NCI-H1436 treated with DMSO at 0.1 percent for 48 hours (cell line): ENCODE measurements around the gene SPDL1.
"Not testable (repeated sequence)": the region's sequence is repeated elsewhere in the genome, so short reads cannot be mapped to it uniquely, and the experiment has no call there.

Experiments
- DNase-seq: peaks from one replicate; lab custom pipeline; 2025; lab: John Stamatoyannopoulos, UW

The SPDL1 gene

DNA sequence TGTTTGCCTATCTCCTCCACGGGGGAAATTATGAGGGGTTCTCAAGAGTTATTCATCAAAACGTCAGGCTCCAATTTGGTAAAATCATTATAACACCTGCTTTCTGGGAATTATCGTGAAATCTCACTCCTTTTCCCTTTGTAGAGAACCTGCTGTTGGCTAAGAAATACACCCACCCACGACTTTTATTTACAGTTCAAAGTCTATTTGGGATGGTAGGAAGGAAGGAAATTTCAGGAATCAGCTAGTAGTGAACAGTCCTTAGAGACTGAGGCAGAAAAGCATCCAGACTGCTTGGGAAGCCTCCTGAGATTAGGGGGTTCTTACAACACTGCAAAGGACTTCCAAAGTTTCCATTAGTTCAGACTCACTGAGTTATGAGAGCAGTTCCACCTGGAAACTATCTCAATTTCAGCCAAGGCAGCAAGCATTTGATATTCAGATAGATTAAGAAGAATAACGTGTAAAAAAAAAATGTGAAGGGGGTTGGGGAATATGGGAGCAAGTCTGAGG lies 9.4 kb upstream of the SPDL1 start:
- no peak for DNase-seq

DNA sequence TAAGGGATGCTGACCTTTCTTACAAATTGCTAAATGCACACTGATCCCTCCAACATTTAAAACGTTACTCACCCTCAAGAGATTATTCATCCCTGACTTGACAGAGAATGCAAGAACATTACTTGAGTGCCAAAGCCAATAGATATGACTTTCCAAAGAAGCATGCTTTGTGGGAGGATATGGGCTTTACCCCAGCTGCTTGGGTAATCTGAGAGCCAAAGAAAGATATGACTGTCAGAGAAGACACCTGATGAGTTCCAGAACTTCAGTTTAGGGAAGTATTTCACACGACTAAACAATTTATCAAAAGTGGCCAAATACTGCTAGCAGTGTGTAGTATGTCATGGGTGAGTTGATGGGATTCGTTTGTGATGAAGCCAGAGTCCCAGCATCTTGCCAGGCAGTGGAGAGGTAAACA lies 7.4 kb upstream of the SPDL1 start:
- no peak for DNase-seq

DNA sequence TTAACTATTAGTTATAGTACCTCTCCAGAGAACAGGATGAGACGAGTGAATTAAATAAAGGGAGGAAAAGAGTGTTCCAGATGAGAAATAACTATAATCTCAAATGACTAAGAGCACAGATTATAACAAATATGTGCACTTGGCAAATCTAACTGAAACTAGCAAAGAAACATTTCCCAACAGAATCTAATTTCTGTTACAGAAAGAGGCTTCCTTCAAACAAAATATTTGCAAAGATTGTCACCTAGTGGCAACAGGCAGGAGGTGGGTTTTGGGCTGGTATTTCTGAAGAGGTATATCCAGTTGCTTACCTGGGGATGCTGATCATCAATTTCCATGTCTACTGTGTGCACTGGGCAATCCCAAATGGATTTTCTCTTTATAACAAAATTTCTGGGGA lies 5.6 kb upstream of the SPDL1 start:
- DNase-seq: no peak

DNA sequence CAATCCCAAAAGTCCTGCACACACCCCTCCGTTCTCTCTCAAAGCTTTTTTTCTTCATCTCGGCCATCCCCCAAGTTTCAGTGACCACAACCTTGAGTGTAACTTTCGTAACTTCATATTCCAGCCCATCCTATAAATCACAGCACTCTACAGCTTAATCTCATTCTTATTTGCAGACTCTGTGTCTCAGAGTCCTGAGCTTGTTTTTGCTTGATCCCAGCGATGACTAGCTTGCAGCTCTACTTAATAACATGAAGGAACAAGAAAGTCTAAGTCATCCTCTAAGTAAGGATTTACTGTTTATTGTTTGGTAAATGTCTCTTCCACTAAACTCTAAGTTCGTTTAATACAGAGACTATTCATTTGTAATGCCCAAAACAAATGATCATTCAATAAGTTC lies 2.6 kb upstream of the SPDL1 start:
- no peak for DNase-seq

DNA sequence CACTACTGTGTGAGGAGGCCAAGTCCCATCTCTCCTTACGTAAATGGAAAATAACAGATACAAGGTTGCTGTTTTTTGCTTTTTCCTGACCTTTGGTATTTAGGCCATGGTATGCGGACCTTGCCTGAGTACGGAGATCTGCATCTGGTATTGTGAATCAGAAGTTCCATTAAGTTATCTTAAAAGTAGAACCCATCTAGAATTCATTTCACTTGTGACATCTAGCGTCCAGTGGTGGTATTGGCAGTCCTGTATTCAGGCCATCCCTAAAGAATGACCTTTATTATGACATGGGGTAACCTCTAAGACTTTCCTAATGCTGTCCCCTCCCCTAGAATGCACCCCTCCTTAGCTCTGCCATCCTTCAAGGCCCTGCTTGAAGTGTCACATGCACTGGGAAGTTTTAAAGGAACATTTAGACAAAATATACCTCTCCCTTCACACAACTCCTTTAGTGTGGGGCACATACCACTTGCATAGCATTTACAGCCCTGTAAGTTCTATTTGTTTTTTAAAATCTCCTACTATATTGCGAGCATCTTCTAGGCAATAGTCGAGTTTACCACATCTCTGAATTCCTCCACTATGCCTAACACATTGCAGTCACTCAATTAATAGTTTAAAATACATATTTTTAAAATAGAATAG lies 1.9 kb upstream of the SPDL1 start:
- DNase-seq: no peak

DNA sequence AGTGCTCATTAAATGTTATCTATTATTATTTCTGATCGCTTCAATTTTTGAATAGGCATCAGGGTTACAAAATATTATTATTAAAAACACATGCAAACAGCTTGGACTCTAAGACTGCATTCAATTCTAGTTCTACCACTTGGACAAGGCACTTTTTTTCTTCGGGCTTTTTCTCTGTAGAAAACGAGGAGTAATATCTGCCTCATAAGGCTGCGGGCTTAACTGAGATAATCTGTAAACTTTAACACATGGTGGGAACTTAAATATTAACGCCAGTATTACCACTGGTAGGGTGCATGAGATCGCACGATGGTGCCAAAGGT lies 511 bp upstream of the SPDL1 start:
- DNase-seq: no peak

- no peak for DNase-seq
Measured at GRCh38 chr5:169584998-169585451, 1.5 kb downstream of the SPDL1 start.

DNA sequence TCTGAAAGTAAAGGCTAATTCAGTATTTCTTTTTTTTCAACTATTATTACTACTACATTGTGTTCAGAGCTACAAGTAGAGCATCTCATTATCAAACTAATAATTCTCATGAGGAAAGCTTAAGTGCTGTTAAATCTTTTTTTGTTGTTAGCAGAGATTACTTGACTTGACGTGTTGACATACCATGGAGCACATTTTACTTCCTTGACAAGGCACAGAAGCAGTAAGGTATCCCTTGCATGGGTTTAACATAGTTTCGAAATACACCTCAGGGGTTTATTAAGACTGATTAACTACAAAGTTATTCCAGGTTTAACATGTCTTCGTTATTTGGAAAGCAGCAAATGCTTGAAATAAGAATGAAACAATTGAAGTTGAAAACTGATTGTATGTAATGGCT lies 7.0 kb downstream of the SPDL1 start:
- DNase-seq: no peak

- no peak for DNase-seq
Measured at GRCh38 chr5:169591636-169592035, 8.1 kb downstream of the SPDL1 start.

DNA sequence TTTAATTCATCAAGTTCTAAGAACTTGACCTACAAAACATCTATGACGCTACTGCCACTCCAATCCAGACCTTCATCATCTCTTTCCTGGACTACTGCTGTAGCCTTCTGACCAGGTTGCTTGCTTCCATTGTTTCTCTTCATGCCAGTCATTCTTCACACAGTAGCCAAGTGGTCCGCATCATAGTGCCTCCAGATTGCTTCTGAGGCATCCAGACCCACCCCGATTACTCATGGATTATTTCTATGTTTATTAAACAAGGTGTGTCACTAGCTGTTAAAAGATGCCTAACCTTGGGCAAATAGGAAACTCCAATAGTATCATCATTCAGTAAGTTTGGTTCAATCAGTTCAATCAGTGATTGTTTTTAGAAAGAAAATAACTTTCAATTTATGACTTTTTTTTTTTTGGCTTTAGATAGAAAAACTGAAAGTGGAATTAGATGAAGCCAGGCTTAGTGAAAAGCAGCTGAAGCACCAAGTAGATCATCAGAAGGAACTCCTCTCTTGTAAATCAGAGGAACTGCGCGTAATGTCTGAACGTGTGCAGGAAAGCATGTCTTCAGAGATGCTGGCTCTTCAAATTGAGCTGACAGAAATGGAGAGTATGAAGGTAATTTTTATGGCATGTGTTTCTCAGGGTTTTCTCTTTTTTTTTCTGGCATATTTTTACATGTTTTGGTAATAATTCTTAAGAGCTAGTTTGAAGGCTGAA lies 9.5 kb downstream of the SPDL1 start:
- DNase-seq: no peak

- no peak for DNase-seq
Measured at GRCh38 chr5:169595172-169595820, 11.7 kb downstream of the SPDL1 start.

- no peak for DNase-seq
Measured at GRCh38 chr5:169599451-169599850, 15.9 kb downstream of the SPDL1 start.

GRCh38 chr5:169602535-169602934 lies 19.0 kb downstream of the SPDL1 start:
- no peak for DNase-seq

DNA sequence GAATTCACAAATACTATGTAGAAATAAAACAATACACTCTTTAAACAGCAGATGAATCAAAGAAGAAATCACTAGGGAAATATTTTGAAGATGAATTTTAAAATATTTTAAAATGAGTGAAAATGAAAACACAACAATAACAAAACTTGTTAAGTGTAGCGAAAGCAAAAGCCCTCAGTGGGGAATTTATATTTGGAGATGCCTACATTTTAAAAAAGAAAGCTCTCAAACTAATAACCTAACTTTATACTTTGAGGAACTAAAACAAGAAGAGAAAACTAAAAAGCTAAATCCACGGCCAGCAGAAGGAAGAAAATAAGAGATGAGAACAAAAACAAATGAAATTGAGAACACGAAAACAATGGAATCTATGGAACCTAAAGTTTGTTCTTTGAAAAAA lies 22.7 kb downstream of the SPDL1 start:
- DNase-seq: no peak

- no peak for DNase-seq
Measured at GRCh38 chr5:169607882-169608281, 24.3 kb downstream of the SPDL1 start.

DNA sequence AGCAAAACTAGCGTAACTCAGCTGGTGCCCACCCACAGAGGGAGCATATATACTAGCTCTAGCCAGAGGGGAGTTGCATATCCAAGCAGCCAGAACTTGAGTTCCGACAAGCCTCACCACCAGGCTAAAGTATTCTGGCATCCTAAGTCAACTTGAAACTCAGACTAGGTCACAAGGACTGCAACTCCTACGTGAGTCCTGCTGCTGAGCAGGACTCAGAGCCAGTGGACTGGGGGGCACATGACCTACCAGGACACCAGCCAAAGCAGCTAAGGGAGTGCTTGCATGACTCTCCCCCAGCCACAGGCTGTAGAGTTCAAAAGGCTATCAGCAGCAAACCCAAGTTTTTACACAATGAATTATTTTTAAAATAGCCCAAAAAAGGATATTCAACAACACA lies 26.1 kb downstream of the SPDL1 start:
- no peak for DNase-seq

DNA sequence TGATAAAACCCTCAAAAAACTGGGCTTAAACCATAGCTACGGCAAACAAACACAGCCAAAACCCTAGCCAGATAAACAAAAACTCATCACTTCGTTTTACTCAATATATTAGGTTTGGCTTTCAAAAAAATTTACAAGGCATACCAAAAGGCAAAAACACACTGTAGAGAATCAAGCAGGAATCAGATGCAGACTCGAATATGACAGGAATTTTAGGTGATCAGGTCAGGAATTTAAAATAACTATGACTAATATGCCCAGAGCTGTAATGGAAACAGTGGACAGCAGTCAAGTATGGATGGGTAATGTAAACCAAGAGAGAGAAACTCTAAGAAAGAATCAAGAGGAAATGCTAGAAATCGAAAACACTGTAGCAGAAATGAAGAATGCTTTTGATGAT lies 27.0 kb downstream of the SPDL1 start:
- no peak for DNase-seq

GRCh38 chr5:169615561-169615960 lies 32.0 kb downstream of the SPDL1 start:
- DNase-seq: no peak

- DNase-seq: not testable (repeated sequence)
Measured at GRCh38 chr5:169624307-169624706, 40.7 kb downstream of the SPDL1 start.

- DNase-seq: no peak
Measured at GRCh38 chr5:169626779-169627178, 43.2 kb downstream of the SPDL1 start.

DNA sequence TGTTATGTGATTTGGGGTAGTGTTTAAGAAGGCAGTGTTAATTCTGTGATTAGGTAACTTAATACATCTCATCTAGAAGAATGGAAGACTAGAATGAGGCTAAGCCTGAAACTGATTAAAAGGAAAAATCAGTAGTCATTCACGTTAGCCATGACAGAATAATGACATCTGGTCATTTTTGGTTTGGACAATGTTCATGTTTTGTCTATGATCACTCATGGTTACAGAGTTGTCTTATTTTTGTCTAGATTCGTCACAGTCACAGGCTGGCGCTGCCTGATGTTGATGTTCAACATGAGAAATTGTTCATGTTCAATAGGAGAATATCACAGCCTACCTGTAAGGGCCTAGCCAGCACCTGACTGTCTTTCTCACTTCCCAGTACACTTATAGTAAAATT lies 44.0 kb downstream of the SPDL1 start:
- DNase-seq: no peak

GRCh38 chr5:169628892-169629291 lies 45.3 kb downstream of the SPDL1 start:
- no peak for DNase-seq

- DNase-seq: no peak
Measured at GRCh38 chr5:169629847-169630548, 46.4 kb downstream of the SPDL1 start.
